Astrocyte (in vitro differentiated cells and primary cell): ENCODE results near the gene SERPINI2. TPM values are rescaled to one million over a fixed set of nuclear protein-coding genes. Genes with fewer than 3 reads are reported as not detected.

Experiments used
- DNase-seq: peaks from one replicate; pipeline ENCODE4 v3.0.0-alpha.2; 2010; ENCODE audit warnings: low read depth
- FAIRE-seq: peaks from 2 replicates; lab custom pipeline; 2011; peaks lifted over from hg19 to GRCh38; lab: Jason Lieb, UNC
- H2AFZ ChIP-seq: 2 replicates; pipeline ENCODE4 v1.6.0; 2012; ENCODE audit warnings: low read depth, low read length, inconsistent platforms
- H3K27ac ChIP-seq: 2 replicates; pipeline ENCODE4 v1.5.1; 2011; ENCODE audit warnings: low read depth, low read length, inconsistent platforms
- H3K27me3 ChIP-seq: 2 replicates; pipeline ENCODE4 v1.6.0; 2011; ENCODE audit warnings: low read length, inconsistent platforms; ENCODE audit not compliant: insufficient read depth
- H3K36me3 ChIP-seq: 2 replicates; pipeline ENCODE4 v1.5.1; 2011; ENCODE audit warnings: low read length, inconsistent platforms; ENCODE audit not compliant: insufficient read depth
- H3K4me1 ChIP-seq: 2 replicates; pipeline ENCODE4 v1.5.1; 2011; ENCODE audit warnings: low read length, inconsistent platforms; ENCODE audit not compliant: insufficient read depth
- H3K4me2 ChIP-seq: 2 replicates; pipeline ENCODE4 v1.6.0; 2012; ENCODE audit warnings: low read length, inconsistent platforms
- H3K4me3 ChIP-seq: 2 replicates; pipeline ENCODE4 v1.5.1; 2011; ENCODE audit warnings: low read depth, mild to moderate bottlenecking, low read length, inconsistent platforms; ENCODE audit not compliant: insufficient read depth
- H3K79me2 ChIP-seq: 2 replicates; pipeline ENCODE4 v1.6.0; 2012; ENCODE audit warnings: mild to moderate bottlenecking, low read length, inconsistent platforms; ENCODE audit not compliant: insufficient read depth
- H3K9ac ChIP-seq: 2 replicates; pipeline ENCODE4 v1.6.0; 2012; ENCODE audit warnings: mild to moderate bottlenecking, low read length, inconsistent platforms
- H3K9me3 ChIP-seq: 2 replicates; pipeline ENCODE4 v1.5.1; 2012; ENCODE audit warnings: low read depth, mild to moderate bottlenecking, low read length, inconsistent platforms; ENCODE audit not compliant: insufficient read depth
- H4K20me1 ChIP-seq: 2 replicates; pipeline ENCODE4 v1.6.0; 2012; ENCODE audit warnings: low read length, inconsistent platforms; ENCODE audit not compliant: insufficient read depth
- H3K27ac Mint-ChIP-seq: one replicate; pipeline ENCODE4 v1.8.0; 2021; ENCODE audit warnings: mild to moderate bottlenecking, mixed read lengths; ENCODE audit not compliant: unreplicated experiment
- H3K27me3 Mint-ChIP-seq: one replicate; pipeline ENCODE4 v1.8.0; 2021; ENCODE audit warnings: low read depth, mixed read lengths; ENCODE audit not compliant: unreplicated experiment
- H3K36me3 Mint-ChIP-seq: one replicate; pipeline ENCODE4 v1.8.0; 2021; ENCODE audit warnings: low read depth, mixed read lengths; ENCODE audit not compliant: unreplicated experiment
- H3K4me1 Mint-ChIP-seq: one replicate; pipeline ENCODE4 v1.8.0; 2021; ENCODE audit warnings: low read depth, mixed read lengths; ENCODE audit not compliant: unreplicated experiment
- H3K4me3 Mint-ChIP-seq: one replicate; pipeline ENCODE4 v1.8.0; 2021; ENCODE audit warnings: mild to moderate bottlenecking, moderate library complexity, mixed read lengths; ENCODE audit not compliant: unreplicated experiment
- H3K9me3 Mint-ChIP-seq: one replicate; pipeline ENCODE4 v1.8.0; 2021; ENCODE audit warnings: mild to moderate bottlenecking, mixed read lengths; ENCODE audit not compliant: unreplicated experiment
- EZH2 ChIP-seq: IDR thresholded peaks from 2 replicates; pipeline ENCODE4 v1.6.1; 2012; ENCODE audit warnings: mild to moderate bottlenecking, low read length, inconsistent platforms; ENCODE audit not compliant: insufficient read depth
- total RNA-seq: library from RNA; stranded (reverse); gene quantifications from 2 replicates; pipeline ENCODE4 v1.2.1, GENCODE V29; 2021
- TF ChIP-seq, protein P1 (sequence below): IDR thresholded peaks from 2 replicates; pipeline ENCODE4 v1.5.1; 2011; ENCODE audit warnings: low read depth, mild to moderate bottlenecking, inconsistent platforms, low read length, moderate library complexity; ENCODE audit not compliant: insufficient read depth

The SERPINI2 gene
- total RNA-seq, 1 donor from 2014 or later = 0.32 TPM

GRCh38 chr3:167453815-167454214 is 20.0 kb downstream of the SERPINI2 start:
- H2AFZ ChIP-seq = no peak overlapping the region

DNA sequence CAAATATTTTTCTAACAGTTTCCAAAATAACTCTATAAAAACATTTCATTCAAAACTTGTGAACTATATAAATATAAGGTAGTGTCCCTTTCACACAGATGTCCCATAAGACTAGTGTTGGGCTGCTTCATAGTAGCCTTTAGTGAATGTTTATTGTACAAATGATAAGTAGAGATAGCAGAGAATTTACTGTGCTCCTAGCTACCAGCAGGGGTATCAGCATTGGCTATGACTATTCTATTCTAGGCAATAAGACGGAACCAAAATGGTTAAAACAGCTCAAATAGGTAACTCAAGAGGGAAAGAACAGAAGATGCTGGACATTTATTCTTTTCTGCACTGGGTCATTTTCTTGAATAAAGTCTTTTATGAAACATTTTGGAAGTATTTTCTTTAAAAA is 22.6 kb downstream of the SERPINI2 start:
- H3K36me3 Mint-ChIP-seq = no peaks in the 10 kb centered on the region
- H3K27ac Mint-ChIP-seq = no peak overlapping the region
- no peaks in the 10 kb centered on the region for H3K4me1 Mint-ChIP-seq
- H3K4me3 Mint-ChIP-seq = no peak overlapping the region
- H3K27me3 Mint-ChIP-seq = no peaks in the 10 kb centered on the region
- Histone ChIP-seq H3K9me3 (no peaks in the 10 kb centered on the region), H3K4me3 (no peak overlapping the region), H3K4me1 (no peaks in the 10 kb centered on the region), H3K9ac (no peak overlapping the region), H3K36me3 (no peaks in the 10 kb centered on the region), H2AFZ (no peak overlapping the region), H3K27me3 (no peaks in the 10 kb centered on the region), H4K20me1 (no peaks in the 10 kb centered on the region), H3K27ac (no peak overlapping the region), H3K79me2 (no peaks in the 10 kb centered on the region), H3K4me2 (no peak overlapping the region)
- TF ChIP-seq, protein P1, sequence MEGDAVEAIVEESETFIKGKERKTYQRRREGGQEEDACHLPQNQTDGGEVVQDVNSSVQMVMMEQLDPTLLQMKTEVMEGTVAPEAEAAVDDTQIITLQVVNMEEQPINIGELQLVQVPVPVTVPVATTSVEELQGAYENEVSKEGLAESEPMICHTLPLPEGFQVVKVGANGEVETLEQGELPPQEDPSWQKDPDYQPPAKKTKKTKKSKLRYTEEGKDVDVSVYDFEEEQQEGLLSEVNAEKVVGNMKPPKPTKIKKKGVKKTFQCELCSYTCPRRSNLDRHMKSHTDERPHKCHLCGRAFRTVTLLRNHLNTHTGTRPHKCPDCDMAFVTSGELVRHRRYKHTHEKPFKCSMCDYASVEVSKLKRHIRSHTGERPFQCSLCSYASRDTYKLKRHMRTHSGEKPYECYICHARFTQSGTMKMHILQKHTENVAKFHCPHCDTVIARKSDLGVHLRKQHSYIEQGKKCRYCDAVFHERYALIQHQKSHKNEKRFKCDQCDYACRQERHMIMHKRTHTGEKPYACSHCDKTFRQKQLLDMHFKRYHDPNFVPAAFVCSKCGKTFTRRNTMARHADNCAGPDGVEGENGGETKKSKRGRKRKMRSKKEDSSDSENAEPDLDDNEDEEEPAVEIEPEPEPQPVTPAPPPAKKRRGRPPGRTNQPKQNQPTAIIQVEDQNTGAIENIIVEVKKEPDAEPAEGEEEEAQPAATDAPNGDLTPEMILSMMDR = no peak
- no peak for TF ChIP-seq EZH2
- no peak for DNase-seq
- H3K9me3 Mint-ChIP-seq = no peaks in the 10 kb centered on the region
- no peak for FAIRE-seq

More at GRCh38 chr3:167453815-167454214, 20.0 kb downstream of the SERPINI2 start:
- no peaks in the 10 kb centered on the region for H3K4me1 Mint-ChIP-seq
- no peak overlapping the region for H3K27ac Mint-ChIP-seq
- H3K27me3 Mint-ChIP-seq = no peaks in the 10 kb centered on the region
- no peak overlapping the region for H3K4me3 ChIP-seq
- no peak for DNase-seq
- no peaks in the 10 kb centered on the region for H4K20me1 ChIP-seq
- H3K27ac ChIP-seq = no peak overlapping the region
- no peaks in the 10 kb centered on the region for H3K9me3 ChIP-seq
- H3K27me3 ChIP-seq = no peaks in the 10 kb centered on the region
- no peaks in the 10 kb centered on the region for H3K36me3 Mint-ChIP-seq
- no peaks in the 10 kb centered on the region for H3K4me1 ChIP-seq
- H3K79me2 ChIP-seq = no peaks in the 10 kb centered on the region
- H3K4me2 ChIP-seq = no peak overlapping the region
- no peak overlapping the region for H3K4me3 Mint-ChIP-seq
- no peak overlapping the region for H3K9ac ChIP-seq
- no peak for TF ChIP-seq EZH2
- H3K9me3 Mint-ChIP-seq = no peaks in the 10 kb centered on the region
- no peaks in the 10 kb centered on the region for H3K36me3 ChIP-seq
- no peak for FAIRE-seq

DNA sequence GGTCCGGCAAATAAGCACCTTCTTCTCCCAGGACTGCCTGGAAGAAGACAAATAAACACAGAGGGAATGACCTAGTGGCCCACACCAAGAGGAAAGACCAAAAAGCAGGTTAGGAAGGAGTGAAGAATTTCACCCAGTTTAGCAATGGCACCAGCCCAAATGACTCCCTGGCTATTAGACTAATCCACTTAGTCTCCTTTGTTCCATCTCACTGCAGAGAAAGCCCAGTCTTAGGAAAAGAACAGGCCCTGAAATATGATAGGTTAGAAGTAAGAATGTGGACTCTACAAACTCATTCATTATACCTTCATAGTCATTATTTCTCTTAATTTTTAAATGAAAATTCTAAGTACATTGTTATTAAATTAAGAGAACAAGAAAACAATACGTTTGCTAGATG is 23.2 kb downstream of the SERPINI2 start:
- no peaks in the 10 kb centered on the region for H3K9me3 ChIP-seq
- no peaks in the 10 kb centered on the region for H3K36me3 ChIP-seq
- no peaks in the 10 kb centered on the region for H3K79me2 ChIP-seq
- Mint-ChIP-seq H3K9me3 (no peaks in the 10 kb centered on the region), H3K4me3 (no peak overlapping the region), H3K27me3 (no peaks in the 10 kb centered on the region), H3K27ac (no peak overlapping the region), H3K36me3 (no peaks in the 10 kb centered on the region), H3K4me1 (no peaks in the 10 kb centered on the region)
- no peak overlapping the region for H3K9ac ChIP-seq
- no peaks in the 10 kb centered on the region for H4K20me1 ChIP-seq
- DNase-seq (no peak), FAIRE-seq (no peak)
- H3K27ac ChIP-seq = no peak overlapping the region
- H3K4me2 ChIP-seq = no peak overlapping the region
- no peak overlapping the region for H3K4me3 ChIP-seq
- no peak overlapping the region for H2AFZ ChIP-seq
- no peaks in the 10 kb centered on the region for H3K4me1 ChIP-seq
- H3K27me3 ChIP-seq = no peaks in the 10 kb centered on the region
- TF ChIP-seq EZH2 = no peak
- TF ChIP-seq, protein P1 = no peak
